H9 (cell line): ENCODE measurements around the gene AMH. TPM values are rescaled to one million over a fixed set of nuclear protein-coding genes. Genes with fewer than 3 reads are reported as not detected.
A peak's percentile ranks its signal among the peaks of the same experiment; 100 is the strongest.

Source experiments
- DNase-seq: peaks from one replicate; pipeline ENCODE4 v3.0.0-alpha.2; 2017
- H2AFZ ChIP-seq: one replicate; pipeline ENCODE4 v1.6.1; 2013; ENCODE audit warnings: mild to moderate bottlenecking, low read length, control low read depth, moderate library complexity
- H2AK5ac ChIP-seq: 2 replicates; pipeline ENCODE4 v1.6.1; 2013; ENCODE audit warnings: low read length, control low read depth, mixed read lengths; ENCODE audit not compliant: insufficient read length
- H2BK120ac ChIP-seq: one replicate; pipeline ENCODE4 v1.6.1; 2013; ENCODE audit warnings: low read depth, mild to moderate bottlenecking, low read length, control low read depth, inconsistent platforms; ENCODE audit not compliant: poor library complexity, severe bottlenecking
- H2BK12ac ChIP-seq: 2 replicates; pipeline ENCODE4 v1.6.1; 2013; ENCODE audit warnings: low read length, control low read depth, mixed read lengths, low read depth; ENCODE audit not compliant: insufficient read length
- H2BK15ac ChIP-seq: 2 replicates; pipeline ENCODE4 v1.6.1; 2013; ENCODE audit warnings: low read depth, low read length, control low read depth
- H2BK20ac ChIP-seq: one replicate; pipeline ENCODE4 v1.6.1; 2013; ENCODE audit warnings: low read depth, mild to moderate bottlenecking, low read length, control low read depth, inconsistent platforms; ENCODE audit not compliant: poor library complexity, severe bottlenecking
- H2BK5ac ChIP-seq: 2 replicates; pipeline ENCODE4 v1.6.1; 2013; ENCODE audit warnings: low read length, control low read depth, mixed read lengths; ENCODE audit not compliant: insufficient read length
- H3K14ac ChIP-seq: 2 replicates; pipeline ENCODE4 v1.6.1; 2013; ENCODE audit warnings: low read length, control low read depth; ENCODE audit not compliant: insufficient read depth
- H3K18ac ChIP-seq: 2 replicates; pipeline ENCODE4 v1.6.1; 2013; ENCODE audit warnings: low read depth, mild to moderate bottlenecking, mixed read lengths, low read length, control low read depth; ENCODE audit not compliant: insufficient read length
- H3K23ac ChIP-seq: 2 replicates; pipeline ENCODE4 v1.6.1; 2013; ENCODE audit warnings: low read length, control low read depth, mixed read lengths, low read depth; ENCODE audit not compliant: insufficient read length
- H3K23me2 ChIP-seq: 2 replicates; pipeline ENCODE4 v1.6.1; 2013; ENCODE audit warnings: low read depth, mild to moderate bottlenecking, mixed read lengths, low read length, control low read depth; ENCODE audit not compliant: insufficient read length, poor library complexity, severe bottlenecking
- H3K27ac ChIP-seq: 2 replicates; pipeline ENCODE4 v1.5.1; 2013; ENCODE audit warnings: low read length, control low read depth, mixed read lengths, low read depth; ENCODE audit not compliant: insufficient read length
- H3K27me3 ChIP-seq: 2 replicates; pipeline ENCODE4 v1.6.1; 2013; ENCODE audit warnings: low read length, control low read depth, inconsistent platforms; ENCODE audit not compliant: insufficient read depth
- H3K4ac ChIP-seq: 2 replicates; pipeline ENCODE4 v1.6.1; 2013; ENCODE audit warnings: low read depth, mild to moderate bottlenecking, control low read depth, inconsistent platforms, low read length, moderate library complexity
- H3K4me1 ChIP-seq: 2 replicates; pipeline ENCODE4 v1.6.1; 2013; ENCODE audit warnings: low read length, control low read depth, inconsistent platforms; ENCODE audit not compliant: insufficient read depth
- H3K4me2 ChIP-seq: 2 replicates; pipeline ENCODE4 v1.6.1; 2013; ENCODE audit warnings: low read length, control low read depth, mixed read lengths; ENCODE audit not compliant: insufficient read length, insufficient read depth
- H3K56ac ChIP-seq: 2 replicates; pipeline ENCODE4 v1.6.1; 2013; ENCODE audit warnings: low read depth, mild to moderate bottlenecking, mixed read lengths, low read length, control low read depth; ENCODE audit not compliant: insufficient read length
- H3K79me1 ChIP-seq: 2 replicates; pipeline ENCODE4 v1.6.1; 2013; ENCODE audit warnings: low read depth, mild to moderate bottlenecking, moderate library complexity, low read length, control low read depth, inconsistent platforms; ENCODE audit not compliant: insufficient read depth, poor library complexity, severe bottlenecking
- H3K79me2 ChIP-seq: 2 replicates; pipeline ENCODE4 v1.6.1; 2013; ENCODE audit warnings: low read length, control low read depth, inconsistent platforms; ENCODE audit not compliant: insufficient read depth
- H3K9ac ChIP-seq: 2 replicates; pipeline ENCODE4 v1.6.1; 2013; ENCODE audit warnings: low read length, control low read depth, mixed read lengths; ENCODE audit not compliant: insufficient read length; ENCODE audit errors: extremely low read depth
- H3K9me3 ChIP-seq: one replicate; pipeline ENCODE4 v1.6.1; 2013; ENCODE audit warnings: low read depth, low read length, inconsistent platforms; ENCODE audit not compliant: control insufficient read depth
- H3T11ph ChIP-seq: one replicate; pipeline ENCODE4 v1.6.1; 2013; ENCODE audit warnings: mild to moderate bottlenecking, low read length, control low read depth, inconsistent platforms
- H4K20me1 ChIP-seq: one replicate; pipeline ENCODE4 v1.6.1; 2013; ENCODE audit not compliant: control insufficient read depth, insufficient read length, insufficient read depth
- H4K5ac ChIP-seq: 2 replicates; pipeline ENCODE4 v1.6.1; 2013; ENCODE audit warnings: low read depth, mild to moderate bottlenecking, mixed read lengths, low read length, control low read depth; ENCODE audit not compliant: insufficient read length
- H4K8ac ChIP-seq: replicated peaks from 2 replicates; pipeline ENCODE4 v1.6.1; 2013; ENCODE audit warnings: low read length, control low read depth, mixed read lengths, low read depth; ENCODE audit not compliant: insufficient read length
- H4K91ac ChIP-seq: 2 replicates; pipeline ENCODE4 v1.6.1; 2013; ENCODE audit warnings: low read depth, mild to moderate bottlenecking, moderate library complexity, mixed read lengths, low read length, control low read depth; ENCODE audit not compliant: insufficient read length
- H3K27ac Mint-ChIP-seq, 3 experiments: 2 replicates in 2 of 3; 3 replicates in 1 of 3; pipeline ENCODE4 v1.8.0; 2020 to 2021; ENCODE audit warnings: mixed read lengths in 3 of 3, mild to moderate bottlenecking in 1 of 3, moderate library complexity in 1 of 3
- H3K27me3 Mint-ChIP-seq: 2 replicates; pipeline ENCODE4 v1.8.0; 2021; ENCODE audit warnings: low read depth, mild to moderate bottlenecking, moderate library complexity, mixed read lengths
- H3K36me3 Mint-ChIP-seq, 3 experiments: 2 replicates in 2 of 3; 3 replicates in 1 of 3; pipeline ENCODE4 v1.8.0; 2020 to 2021; ENCODE audit warnings: low read depth in 3 of 3, mixed read lengths in 3 of 3; ENCODE audit not compliant: insufficient read depth in 1 of 3
- H3K4me1 Mint-ChIP-seq, 2 experiments: 2 replicates each; pipeline ENCODE4 v1.8.0; 2020; ENCODE audit warnings: mixed read lengths in 2 of 2
- H3K4me3 Mint-ChIP-seq, 2 experiments: 2 replicates in 1 of 2; 3 replicates in 1 of 2; pipeline ENCODE4 v1.8.0; 2020 to 2021; ENCODE audit warnings: mild to moderate bottlenecking in 2 of 2, mixed read lengths in 2 of 2, moderate library complexity in 1 of 2
- H3K9me3 Mint-ChIP-seq, 2 experiments: 2 replicates in 1 of 2; 3 replicates in 1 of 2; pipeline ENCODE4 v1.8.0; 2020; ENCODE audit warnings: mild to moderate bottlenecking in 2 of 2, mixed read lengths in 2 of 2, moderate library complexity in 1 of 2
- WGBS: extraction: QIAGEN DNeasy Blood & Tissue Kit; methylation state at CpG from one replicate; pipeline ENCODE4 v1.1.7; 2013; ENCODE audit warnings: missing lambda C conversion rate, low lambda C conversion rate, mixed read lengths; ENCODE audit not compliant: insufficient read length; ENCODE audit errors: extremely low coverage; 5-methylcytosine and 5-hydroxymethylcytosine counted together
- total RNA-seq: library from RNA; stranded (reverse); gene quantifications from 2 replicates; pipeline ENCODE4 v1.2.1, GENCODE V29; 2021
- TF ChIP-seq, protein P1 (sequence below): fragments of 200-600 bp; sonication (generic); conservative IDR thresholded peaks from 3 replicates; pipeline ENCODE4 v1.8.0; 2021; ENCODE audit warnings: antibody characterized with exemption, mild to moderate bottlenecking

AMH gene
- total RNA-seq, 1 experiment from 2014 or later, result 70.7 TPM

DNA sequence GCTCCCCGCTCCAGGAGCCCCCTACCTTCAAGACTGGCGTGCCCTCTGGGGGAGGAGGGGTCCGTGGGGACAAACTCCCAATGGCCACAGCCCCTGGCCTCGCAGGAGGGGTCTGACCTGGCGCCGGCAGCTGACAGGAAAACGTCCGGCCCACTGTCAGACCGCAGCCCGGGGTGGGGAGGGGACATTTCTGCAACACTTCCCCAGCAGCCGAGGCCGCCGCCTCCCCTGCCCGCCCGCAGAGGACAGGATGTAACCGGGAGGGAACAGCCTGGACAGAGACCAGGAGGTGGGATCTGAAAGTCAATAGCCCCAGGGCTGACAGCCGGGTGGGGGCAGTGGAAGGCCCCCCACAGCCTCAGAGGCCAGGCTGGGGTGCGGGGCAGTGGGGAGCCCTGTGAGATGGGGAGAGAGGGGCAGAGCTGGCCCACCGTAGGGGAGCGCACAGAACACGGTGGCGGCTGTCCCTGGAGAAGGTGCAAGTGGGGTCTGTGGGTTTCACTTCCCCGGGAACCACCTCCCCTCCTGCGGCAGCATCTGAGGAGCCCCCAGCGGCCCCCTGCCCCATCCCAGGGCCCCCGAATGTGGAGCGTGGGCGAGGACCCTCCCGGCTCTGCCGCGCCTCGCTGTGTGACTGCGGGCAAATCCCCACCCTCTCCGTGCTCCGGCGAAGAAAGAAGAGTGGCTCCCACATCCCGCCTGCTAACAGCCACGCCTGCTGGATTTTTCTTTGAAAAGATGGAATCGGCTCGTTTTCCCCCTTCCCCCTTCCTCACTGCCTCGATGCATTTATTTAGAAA, 33.1 kb downstream of the AMH start, which contains the start of gene PEAK3:
Gene PEAK3 (minus strand): TSS at position 114 of the 800 bp plus-strand sequence. CDS start 1,244 bp downstream, outside the sequence.
- no peak within 1 kb of the TSS for H2BK5ac ChIP-seq
- TF ChIP-seq, protein P1, sequence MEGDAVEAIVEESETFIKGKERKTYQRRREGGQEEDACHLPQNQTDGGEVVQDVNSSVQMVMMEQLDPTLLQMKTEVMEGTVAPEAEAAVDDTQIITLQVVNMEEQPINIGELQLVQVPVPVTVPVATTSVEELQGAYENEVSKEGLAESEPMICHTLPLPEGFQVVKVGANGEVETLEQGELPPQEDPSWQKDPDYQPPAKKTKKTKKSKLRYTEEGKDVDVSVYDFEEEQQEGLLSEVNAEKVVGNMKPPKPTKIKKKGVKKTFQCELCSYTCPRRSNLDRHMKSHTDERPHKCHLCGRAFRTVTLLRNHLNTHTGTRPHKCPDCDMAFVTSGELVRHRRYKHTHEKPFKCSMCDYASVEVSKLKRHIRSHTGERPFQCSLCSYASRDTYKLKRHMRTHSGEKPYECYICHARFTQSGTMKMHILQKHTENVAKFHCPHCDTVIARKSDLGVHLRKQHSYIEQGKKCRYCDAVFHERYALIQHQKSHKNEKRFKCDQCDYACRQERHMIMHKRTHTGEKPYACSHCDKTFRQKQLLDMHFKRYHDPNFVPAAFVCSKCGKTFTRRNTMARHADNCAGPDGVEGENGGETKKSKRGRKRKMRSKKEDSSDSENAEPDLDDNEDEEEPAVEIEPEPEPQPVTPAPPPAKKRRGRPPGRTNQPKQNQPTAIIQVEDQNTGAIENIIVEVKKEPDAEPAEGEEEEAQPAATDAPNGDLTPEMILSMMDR, result no peak
- Mint-ChIP-seq H3K4me1 (peaks cover 0 to 3% of the 10 kb centered on the region in 2 experiments; a peak in 1 of 4 replicates), H3K4me3 (peak within 1 kb of the TSS; percentile 41 to 71), H3K27me3 (peaks cover 46% of the 10 kb centered on the region), H3K9me3 (no peaks in the 10 kb centered on the region), H3K36me3 (no peaks in the 10 kb centered on the region), H3K27ac (no peak within 1 kb of the TSS)
- no peak within 1 kb of the TSS for H2BK20ac ChIP-seq
- H3K79me1 ChIP-seq, result no peaks in the 10 kb centered on the region
- H3K27ac ChIP-seq, result no peak within 1 kb of the TSS
- H3K23me2 ChIP-seq, result peaks cover 7% of the 10 kb centered on the region
- H3K9me3 ChIP-seq, result no peaks in the 10 kb centered on the region
- peak; percentile 70 for DNase-seq
- no peak within 1 kb of the TSS for H4K5ac ChIP-seq
- H3K4me1 ChIP-seq, result no peaks in the 10 kb centered on the region
- no peak within 1 kb of the TSS for H2AK5ac ChIP-seq
- H3K4me2 ChIP-seq, result peak within 1 kb of the TSS; percentile 35
- H3K14ac ChIP-seq, result no peak within 1 kb of the TSS
- no peak within 1 kb of the TSS for H3T11ph ChIP-seq
- H3K4ac ChIP-seq, result no peak within 1 kb of the TSS
- no peak within 1 kb of the TSS for H2BK12ac ChIP-seq
- no peak within 1 kb of the TSS for H3K56ac ChIP-seq
- H4K91ac ChIP-seq, result no peak within 1 kb of the TSS
- H2AFZ ChIP-seq, result no peak within 1 kb of the TSS
- H3K27me3 ChIP-seq, result peaks cover 5% of the 10 kb centered on the region; the same call in 1 of the 2 replicates
- H3K79me2 ChIP-seq, result no peaks in the 10 kb centered on the region
- no peaks in the 10 kb centered on the region for H4K20me1 ChIP-seq
- H3K23ac ChIP-seq, result no peak within 1 kb of the TSS
- no peak within 1 kb of the TSS for H2BK120ac ChIP-seq
- WGBS, result no CpG with 5 or more reads among the region's 41 CpGs
- H3K18ac ChIP-seq, result no peak within 1 kb of the TSS
- H3K9ac ChIP-seq, result no peak within 1 kb of the TSS
- H2BK15ac ChIP-seq, result no peak within 1 kb of the TSS
- H4K8ac ChIP-seq, result no peak within 1 kb of the TSS
